Inflammatory macrophage (primary cell): Measurements from ENCODE around the gene HELZ.
A peak's percentile ranks its signal among the peaks of the same experiment; 100 is the strongest.

Source experiments
- DNase-seq, 2 donors: peaks; one replicate each; pipeline ENCODE4 v3.0.0-alpha.2; 2020 to 2022

HELZ gene

DNA sequence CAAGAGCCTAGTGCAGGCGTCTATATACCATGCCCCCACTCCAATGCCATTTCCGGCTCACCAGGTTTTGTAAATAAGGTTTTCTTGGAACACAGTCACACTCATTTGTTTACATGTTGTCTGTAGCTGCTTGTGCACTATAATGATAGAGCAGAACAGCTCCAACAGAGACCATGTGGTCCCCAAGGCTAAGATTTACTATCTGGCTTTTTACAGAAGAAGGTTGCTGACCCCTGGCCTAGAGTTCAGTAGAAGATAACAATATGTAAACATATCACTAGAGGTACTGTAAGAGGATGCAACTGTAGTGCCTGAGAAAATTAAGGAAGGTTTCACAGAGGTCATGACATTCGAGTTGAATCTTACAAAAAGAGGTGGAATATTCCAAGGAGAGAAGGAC, 134.4 kb downstream of the HELZ start:
- no peak for DNase-seq

DNA sequence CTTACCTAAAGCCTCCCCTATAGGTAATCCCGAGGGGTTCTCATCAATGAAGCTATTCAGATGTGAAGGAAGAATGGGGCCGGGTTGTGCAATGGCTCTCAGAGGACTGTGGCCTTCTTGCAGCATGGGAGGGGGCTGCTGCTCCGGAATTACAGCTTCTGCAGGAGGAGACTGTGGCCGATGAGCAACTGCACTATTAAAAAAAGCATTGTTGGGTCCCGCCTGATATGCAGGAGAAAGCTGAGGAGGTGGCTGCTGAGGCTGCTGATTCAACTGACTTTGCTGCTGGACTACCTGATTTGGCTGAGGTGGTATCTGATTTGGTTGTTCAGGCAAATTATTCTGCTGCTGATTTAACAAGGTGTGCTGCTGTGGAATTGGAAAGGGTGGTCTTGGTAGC, 135.9 kb downstream of the HELZ start:
- DNase-seq: no peak

DNA sequence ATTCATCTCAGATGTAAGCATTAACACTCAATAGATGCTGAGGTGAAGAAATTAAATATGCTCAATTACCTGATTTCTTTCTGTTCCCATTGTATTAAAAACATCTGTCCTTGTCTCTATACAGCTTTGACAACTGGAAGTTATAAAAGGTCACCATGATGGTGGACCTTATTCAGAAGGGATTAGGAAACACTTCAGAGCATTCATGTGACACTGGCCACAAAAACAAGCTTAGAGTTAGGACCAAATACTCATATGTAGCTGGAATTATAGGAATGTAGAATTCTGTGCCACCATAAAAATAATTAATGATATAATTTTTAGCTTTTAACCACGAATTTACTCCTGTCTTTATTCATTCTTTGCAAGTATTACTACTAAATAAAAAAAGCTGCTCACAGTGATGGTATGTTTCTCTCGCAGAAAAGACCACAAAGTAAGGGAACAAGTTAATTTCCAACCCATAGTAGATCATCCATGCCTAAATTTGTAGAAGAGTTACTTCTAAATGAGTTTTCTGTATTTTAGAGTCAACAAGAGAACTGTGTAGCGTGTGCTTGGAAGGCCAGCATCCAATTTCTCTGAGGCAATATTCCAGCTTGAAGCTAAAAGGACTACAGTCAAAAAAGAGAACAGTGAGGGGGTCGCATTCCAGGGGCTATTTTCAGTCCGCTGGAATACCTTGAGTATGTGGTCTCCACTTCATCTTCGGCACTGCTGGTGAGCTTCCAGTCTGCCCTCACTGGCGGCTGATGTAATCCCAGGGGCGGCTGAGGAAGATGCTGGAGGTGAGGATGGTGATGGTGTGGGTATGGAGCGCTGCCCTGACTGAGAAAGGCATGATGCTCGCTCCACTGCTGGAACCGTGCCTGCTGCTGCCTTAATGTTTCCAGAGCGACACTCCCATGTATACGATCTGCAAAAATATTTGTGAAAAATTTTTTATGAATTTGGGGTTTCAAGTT, 136.9 kb downstream of the HELZ start:
- DNase-seq: peak; percentile 7 to 30

DNA sequence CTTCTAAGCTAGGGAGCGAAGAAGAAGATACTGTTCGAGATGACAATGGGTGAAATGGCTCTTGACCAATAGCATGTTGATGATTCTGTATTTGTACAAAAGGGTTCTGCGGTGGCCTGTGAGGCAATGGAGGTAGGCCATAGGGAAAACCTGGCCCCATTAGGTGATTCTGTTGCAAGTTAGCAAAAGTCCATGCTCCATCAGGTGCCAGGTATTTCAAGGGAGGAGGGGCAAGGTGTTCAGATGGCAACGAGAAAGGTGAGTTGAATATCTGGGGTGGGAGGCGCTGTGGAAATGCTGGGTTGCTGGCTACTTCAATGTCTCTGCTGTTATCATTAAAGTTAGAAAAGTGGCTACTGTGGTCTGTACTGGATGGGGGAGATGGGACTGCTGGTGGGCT, 137.8 kb downstream of the HELZ start:
- no peak for DNase-seq

DNA sequence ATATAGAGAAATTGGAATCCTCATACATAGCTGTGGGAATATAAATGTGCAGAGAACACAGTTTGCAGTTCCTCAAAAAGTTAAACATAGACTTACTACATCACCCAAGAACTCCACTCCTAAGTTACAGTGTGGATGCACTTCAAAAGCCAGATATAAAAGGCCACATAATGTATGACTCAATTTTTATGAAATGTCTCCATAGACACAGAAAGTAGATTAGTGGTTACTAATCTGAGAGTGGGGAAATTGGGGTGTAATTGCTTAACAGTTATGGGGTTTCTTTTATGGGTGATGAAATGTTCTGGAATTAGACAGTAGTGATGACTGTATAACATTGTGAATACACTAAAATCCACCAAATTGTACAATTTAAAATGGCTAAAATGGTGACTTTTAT, 139.8 kb downstream of the HELZ start:
- DNase-seq: peak; percentile 81 to 97

DNA sequence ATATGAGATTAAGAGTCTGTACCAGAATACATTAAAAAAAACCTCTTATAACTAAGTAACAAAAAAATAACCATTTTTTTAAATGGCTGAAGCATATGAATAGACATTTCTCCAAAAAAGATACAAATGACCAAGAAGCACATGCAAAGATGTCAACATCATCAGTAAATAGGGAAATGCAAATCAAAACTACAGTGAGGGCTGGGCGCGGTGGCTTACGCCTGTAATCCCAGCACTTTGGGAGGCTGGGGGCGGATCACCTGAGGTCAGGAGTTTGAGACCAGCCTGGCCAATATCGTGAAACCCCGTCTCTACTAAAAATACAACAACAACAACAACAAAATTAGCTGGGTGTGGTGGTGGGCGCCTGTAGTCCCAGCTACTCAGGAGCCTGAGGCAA, 140.4 kb downstream of the HELZ start:
- DNase-seq: peak; percentile 79 to 86

DNA sequence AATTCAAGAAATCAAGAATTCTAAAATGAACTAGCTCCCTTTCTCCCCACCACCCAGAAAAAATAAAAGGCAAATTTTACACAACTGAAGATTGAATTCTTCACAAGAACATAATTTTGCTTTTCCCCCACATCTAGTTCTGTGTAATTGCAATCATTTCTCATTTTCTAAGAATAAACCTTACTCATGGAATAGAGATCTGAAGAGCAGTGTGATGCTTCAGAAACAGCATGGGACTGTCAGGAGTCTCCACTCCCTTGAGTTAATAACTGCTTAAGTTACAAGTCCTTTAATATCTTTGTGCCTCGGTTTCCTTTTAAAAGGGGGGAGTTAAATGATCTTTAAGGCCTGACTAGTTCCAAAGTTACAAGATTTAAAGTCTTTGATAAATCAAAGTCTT, 147.0 kb downstream of the HELZ start:
- DNase-seq: peak; percentile 34 to 74

DNA sequence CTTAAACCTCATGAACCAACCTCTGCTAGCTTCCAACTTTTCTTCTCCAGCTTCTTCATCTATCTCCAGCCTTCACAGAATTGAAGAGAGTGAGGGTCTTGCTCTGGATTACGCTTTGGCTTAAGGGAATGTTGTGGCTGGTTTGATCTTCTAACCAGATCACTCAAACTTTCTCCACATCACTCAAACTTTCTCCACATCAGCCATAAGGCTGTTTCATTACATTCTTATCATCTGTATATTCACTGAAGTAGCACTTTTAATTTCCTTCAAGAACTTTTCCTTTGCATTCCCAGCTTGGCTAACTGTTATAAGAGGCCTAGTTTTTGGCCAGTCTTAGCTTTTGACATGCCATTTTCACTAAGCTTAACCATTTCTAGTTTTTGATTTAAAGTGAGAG, 148.4 kb downstream of the HELZ start:
- DNase-seq: no peak

DNA sequence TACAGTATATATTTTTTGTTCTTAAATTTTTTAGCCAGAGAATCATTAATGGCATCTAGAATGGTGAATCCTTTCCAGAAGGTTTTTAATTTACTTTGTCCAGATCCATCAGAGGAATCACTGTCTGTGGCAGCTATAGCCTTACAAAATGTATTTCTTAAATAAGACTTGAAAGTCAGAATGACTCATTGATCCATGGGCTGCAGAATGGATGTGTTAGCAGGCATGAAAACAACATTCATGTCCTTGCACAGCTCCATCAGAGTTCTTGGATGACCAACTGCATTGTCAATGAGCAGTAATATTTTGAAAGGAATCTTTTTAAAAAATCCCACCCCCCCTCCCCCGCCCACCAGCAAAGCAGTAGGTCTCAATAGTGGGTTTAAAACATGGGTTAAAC, 149.2 kb downstream of the HELZ start:
- DNase-seq: no peak

DNA sequence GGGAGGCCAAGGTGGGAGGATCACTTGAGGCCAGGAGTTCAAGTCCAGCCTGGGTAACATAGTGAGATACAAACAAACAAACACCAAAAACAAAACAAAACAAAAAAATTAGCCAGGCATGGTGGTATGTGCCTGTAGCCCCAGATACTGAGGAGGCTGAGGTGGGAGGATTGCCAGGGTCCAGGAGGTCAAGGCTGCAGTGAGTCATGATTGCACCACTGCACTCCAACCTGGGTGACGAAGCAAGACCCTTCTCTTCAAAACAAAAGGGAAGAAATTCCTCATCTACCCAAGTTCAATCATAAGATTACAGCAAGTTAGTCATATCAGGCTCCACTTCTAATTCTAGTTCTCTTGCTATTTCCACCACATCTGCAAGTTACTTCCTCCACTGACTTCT, 149.7 kb downstream of the HELZ start:
- DNase-seq: peak; percentile 56 to 70

DNA sequence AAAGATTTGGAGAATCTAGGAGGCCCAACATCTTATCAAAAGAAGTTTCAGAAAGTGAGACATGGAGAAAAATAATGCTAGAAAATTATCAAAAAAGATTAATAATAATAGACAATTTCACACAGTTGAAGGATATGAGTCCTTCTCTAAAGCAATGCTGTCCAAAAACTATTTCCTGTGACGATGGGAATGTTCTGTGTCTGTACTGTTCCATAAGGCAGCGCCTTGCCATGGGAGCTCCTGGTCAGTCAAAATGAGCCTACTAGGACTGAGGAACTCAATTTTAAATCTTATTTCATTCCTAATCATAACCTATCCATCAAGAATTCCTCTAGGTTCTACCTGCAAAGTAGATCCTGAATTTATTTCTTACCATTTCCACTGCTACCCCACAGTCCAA, 151.6 kb downstream of the HELZ start:
- DNase-seq: no peak

DNA sequence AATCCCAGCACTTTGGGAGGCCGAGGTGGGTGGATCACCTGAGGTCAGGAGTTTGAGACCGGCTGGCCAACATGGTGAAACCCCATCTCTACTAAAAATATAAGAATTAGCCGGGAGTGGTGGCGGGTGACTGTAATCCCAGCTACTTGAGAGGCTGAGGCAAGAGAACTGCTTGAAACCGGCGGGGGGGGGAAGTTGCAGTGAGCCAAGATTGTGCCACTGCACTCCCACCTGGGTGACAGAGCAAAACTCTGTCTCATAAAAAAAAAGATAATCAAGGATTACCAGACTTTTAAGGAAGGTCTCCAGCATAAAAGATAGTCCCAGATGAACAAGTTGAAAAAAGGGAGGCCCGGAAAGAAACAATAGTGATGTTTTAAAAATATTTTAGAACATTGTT, 152.3 kb downstream of the HELZ start:
- DNase-seq: peak in 1 of 2 donors; percentile 28

DNA sequence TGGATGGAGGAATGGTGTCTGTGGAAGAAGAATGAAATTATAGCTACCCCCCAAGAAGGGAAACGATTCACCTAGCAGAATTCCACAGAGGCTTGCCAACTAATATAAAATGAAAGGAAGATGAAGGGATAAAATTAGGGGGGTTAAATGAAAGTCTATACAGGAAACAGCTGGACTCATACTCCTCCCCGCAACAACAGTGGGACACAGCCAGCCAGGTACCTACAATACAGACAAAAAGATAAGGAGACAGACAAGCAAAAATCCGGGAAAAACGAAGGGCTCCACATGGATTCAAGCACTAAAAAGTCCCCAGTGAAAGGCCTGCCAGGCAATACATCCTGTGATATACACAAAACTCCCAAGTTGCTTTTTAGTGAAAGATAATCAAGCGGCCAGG, 152.7 kb downstream of the HELZ start:
- DNase-seq: no peak

DNA sequence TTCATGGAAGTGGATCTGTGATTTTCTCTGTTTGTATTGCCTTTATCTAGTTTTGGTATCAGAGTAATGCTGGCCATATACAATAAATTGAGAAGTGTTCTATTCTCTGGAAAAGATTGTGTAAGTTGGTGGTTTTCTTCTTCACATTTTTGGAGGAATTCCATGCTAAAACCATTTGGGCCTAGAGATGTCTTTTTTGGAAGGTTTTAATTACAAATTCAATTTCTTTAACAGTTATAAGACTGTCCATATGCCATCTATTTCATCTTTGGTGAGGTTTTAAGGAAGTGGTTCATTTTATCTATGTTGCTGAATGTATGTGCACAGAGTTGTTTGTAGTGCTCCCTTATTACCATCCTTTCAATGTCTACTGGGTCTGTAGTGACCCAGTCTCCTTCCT, 154.7 kb downstream of the HELZ start:
- no peak for DNase-seq

DNA sequence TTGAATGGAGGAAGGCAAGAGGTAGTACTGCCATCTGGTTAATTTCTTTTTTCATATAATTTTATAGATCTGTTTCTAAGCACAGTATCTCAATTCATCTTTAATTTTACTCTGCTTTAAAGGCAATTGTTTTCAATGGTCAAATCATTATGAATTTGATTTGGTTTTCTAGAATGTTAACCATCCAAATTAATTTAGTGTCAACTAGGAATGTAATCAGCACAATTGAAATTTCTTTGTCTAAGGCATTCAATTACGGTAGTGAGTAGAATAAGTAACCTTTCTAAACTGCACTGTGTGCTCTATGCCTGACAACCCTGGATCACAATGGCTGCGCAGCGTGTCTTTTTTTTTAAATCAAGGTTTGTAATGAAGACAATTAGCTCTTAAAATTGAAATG, 156.4 kb downstream of the HELZ start:
- no peak for DNase-seq

DNA sequence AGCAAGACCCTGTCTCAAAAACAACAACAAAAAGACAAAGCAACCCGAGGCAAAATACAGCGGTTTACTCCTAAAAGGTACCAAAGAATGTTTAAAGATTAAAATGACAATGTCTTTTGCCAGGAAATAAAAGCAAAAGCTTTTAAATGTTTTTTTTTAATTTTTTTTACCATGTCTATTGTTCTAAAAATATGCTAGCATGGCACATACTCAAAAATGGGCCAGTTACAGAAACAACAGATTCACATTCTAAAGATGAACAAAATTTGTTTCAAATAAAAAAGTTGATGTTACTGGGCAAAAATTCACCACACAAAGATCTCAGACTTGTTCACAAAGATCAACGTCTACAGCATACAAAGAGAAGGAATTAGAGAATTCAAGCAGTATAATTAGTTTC, 159.6 kb downstream of the HELZ start:
- DNase-seq: no peak

DNA sequence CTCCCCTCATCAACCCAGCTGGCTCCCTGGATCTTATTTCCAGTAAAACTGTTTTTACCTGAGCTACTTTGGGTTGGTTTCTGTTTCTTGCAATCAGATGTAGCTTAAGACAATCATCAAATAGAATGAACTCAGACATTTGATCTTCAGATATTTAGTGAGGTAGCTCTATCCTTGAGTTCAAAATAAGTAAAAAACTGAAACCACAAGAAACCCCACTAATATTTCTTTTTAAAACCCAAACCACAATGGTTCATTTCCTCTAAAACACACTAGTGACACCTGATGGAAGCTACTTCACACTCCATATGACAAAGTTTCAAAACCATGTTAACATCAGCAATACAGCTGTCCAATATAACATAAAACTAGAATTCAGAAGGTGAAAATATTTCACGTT, 162.9 kb downstream of the HELZ start:
- DNase-seq: no peak

DNA sequence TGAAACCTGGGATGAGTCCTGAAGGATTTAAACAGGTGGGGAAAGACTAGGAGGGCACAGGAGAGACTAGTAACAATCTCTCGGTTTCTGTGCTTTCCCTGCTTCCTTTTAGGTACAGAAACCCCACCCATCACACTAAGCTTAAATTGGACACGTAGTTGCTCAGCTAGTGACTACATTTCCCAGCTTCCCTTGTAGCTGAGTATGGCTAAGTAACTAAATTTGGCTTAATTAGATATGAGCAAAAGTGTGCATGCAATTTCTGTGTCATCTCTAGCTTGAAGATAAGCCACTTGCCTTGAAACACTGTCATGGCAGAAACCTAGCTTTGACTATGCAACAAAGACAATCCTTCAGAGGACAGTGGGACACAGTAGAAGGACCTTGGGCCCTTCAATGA, 164.2 kb downstream of the HELZ start:
- no peak for DNase-seq

DNA sequence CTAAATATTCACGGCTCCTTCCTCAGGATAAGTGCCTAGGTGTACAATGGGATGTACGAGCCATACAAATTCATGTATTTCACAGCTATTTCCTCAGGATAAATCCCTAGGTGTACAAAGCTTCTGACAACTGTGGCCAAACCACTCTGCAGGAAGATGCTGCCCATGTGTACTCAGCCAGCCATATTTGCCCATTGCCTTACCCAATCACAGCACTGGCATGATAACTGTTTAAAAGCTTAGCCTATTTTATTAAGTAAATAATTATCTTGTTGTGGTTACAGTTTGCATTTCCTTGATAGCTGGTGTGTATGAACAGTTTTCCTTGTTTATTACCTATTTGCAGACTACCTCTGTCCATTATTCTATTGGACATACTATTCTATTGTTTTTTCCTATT, 165.5 kb downstream of the HELZ start:
- no peak for DNase-seq

DNA sequence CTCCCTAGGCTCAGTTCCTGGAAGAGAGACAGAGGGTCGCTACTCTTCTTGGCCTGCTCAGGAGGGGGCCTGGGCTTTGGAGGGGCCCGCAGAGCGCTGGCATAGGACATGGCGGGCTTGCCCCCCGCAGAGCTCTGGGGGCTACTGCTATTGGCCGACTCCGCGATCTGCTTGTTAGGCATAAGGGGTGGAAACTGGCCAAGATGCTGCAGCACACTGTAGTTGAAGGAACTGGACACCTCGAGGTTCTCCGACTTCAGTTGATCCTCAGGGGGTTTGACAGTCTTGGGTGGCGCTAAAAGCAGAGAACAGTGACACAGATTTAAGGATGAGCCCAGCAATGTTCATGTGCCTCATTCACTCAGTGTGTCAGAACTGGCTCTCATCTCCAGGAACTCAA, 166.7 kb downstream of the HELZ start:
- no peak for DNase-seq

DNA sequence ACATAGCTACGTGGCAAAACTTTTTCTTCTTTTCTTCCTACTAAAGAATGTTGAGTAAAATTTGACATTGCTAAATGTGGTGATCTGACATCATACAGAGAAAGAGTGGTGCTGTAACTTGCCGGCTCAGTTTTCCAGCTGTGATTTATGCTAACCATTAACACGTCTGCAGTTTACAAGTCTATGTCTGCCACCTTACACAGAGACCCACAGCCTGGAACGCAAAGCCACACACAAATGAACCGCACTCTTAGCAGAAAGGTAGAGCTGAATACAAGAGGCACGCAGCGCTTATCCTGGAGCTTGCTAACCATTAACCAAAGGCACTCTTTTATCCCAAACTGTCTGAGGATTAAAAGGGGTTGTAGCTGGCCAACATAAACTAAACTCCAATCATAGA, 168.7 kb downstream of the HELZ start:
- DNase-seq: no peak

DNA sequence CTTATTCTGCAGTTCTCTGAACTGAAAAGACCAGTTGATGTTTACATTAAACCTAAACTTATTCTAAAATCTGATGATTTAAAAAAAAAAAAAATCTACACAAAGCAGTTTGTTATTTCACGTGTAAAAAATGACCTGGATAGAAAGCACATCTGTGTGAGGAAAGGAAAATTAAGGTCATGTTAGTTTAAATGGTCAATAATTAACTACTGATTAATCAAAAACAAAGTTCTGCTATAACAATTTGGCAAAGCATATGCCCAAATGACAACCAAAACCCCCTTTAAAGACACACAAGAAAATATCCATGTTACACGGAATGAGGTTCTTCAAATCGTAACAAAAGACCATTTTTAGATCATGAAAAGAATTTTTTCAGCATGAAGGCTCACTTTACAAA, 170.2 kb downstream of the HELZ start:
- DNase-seq: no peak

DNA sequence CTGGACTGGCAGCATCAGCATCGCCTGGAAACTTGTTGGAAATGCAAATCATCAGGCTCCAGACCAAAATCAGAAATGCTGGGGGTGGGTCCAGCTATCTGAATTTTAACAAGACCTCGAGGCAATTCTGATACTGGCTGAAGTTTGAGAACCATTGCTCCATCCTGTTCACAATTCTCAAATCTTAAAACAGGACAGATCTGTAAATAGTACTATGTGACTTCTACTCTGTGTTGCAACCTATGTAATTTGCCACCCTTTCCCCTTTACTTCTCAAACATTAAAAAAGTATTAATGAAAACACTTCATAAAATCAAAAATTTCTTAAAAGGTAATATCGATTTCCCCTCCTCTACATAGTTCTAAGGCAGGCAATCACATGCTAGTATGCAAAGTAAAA, 172.1 kb downstream of the HELZ start:
- DNase-seq: no peak

DNA sequence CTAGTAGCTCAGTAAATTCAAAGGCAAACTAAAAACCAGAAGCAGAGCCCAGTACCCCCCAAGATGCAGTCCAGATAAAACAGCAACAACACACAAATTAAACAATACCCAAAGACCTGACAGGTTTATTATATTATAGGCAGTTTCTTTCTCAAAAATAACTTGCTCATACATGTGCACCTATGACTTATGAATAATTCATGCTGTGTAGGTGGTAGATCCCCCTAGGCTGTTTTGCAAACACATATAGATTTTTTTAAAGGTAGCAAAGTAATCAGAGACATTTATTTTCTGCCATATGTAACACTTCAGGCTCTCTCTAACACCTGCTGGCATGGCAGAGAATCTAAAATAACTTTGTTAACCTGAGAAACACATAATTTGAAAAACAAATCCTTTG, 173.4 kb downstream of the HELZ start:
- DNase-seq: no peak

DNA sequence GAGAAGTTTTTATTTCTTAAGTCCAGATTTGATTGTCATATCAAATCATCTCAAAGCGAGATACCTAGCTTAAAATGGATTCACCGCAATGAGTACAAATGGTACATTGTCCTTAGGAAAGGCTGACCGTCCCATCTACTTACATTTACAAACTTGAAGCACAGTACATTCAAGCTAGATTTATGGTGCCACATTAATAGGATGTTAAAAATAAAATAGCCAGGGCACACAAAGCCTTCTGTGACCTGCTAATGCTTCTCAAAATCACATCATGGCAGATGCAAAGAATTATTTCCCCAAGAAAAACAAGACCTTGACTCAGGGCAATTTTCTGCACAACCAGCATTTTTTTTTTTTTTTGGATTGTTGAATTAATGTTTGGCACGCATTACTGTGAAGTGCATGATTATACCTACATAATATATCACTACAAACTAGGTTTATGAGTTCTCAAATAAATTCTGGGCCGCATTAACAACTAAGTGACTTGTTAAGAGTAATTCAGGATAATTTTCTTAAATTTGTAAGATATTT, 175.3 kb downstream of the HELZ start:
- no peak for DNase-seq
